ENCODE measurements around the gene RNF215. TPM values are rescaled to one million over a fixed set of nuclear protein-coding genes. Genes with fewer than 3 reads are reported as not detected.
A peak's percentile ranks its signal among the peaks of the same experiment; 100 is the strongest.

The RNF215 gene
- total and polyA plus RNA-seq, 5 donors from 2014 or later = 0.23 to 13.1 (median 0.45) TPM

GRCh38 chr22:30398685-30399680 is 11.8 kb upstream of the RNF215 start:
- no peaks in the 10 kb centered on the region for H3K36me3 ChIP-seq (ENCODE audit: control insufficient read depth, insufficient read depth, low read length)
- Mint-ChIP-seq H3K9me3 (no peaks in the 10 kb centered on the region), H3K27ac (peak overlapping the region in 2 of 3 donors; percentile 60 to 66), H3K36me3 (no peaks in the 10 kb centered on the region), H3K4me1 (peaks cover 0 to 32% (median 17%) of the 10 kb centered on the region in 4 donors), H3K27me3 (peaks cover 20% of the 10 kb centered on the region), H3K4me3 (peak overlapping the region; percentile 40 to 82 (median 72))
- ATAC-seq (ENCODE audit: low read depth in 2 of 2) = no peak
- H3K27me3 ChIP-seq (ENCODE audit: control insufficient read depth, insufficient read depth, low read length) = peaks cover 5% of the 10 kb centered on the region
- no peak overlapping the region for H3K27ac ChIP-seq (ENCODE audit: insufficient read depth, low read length, poor library complexity, severe bottlenecking)
- peaks cover 27% of the 10 kb centered on the region for H3K4me1 ChIP-seq (ENCODE audit: control insufficient read depth, insufficient read depth, low read length, poor library complexity, severe bottlenecking)
- DNase-seq = no peak
- H3K9me3 ChIP-seq (ENCODE audit: control insufficient read depth in 2 of 2, low read length in 2 of 2) = no peaks in the 10 kb centered on the region
- no peak overlapping the region for H3K4me3 ChIP-seq (ENCODE audit: low read depth, low read length)

GRCh38 chr22:30397656-30398635 is 10.7 kb upstream of the RNF215 start:
- ATAC-seq (ENCODE audit: low read depth in 2 of 2) = no peak
- H3K4me1 Mint-ChIP-seq = peaks cover 0 to 32% (median 20%) of the 10 kb centered on the region in 4 donors
- no peak for DNase-seq
- H3K27me3 Mint-ChIP-seq = peaks cover 24% of the 10 kb centered on the region
- Histone ChIP-seq H3K9me3 (ENCODE audit: control insufficient read depth in 2 of 2, low read length in 2 of 2) (no peaks in the 10 kb centered on the region), H3K36me3 (ENCODE audit: control insufficient read depth, insufficient read depth, low read length) (no peaks in the 10 kb centered on the region), H3K4me3 (ENCODE audit: low read depth, low read length) (no peak overlapping the region), H3K27ac (ENCODE audit: insufficient read depth, low read length, poor library complexity, severe bottlenecking) (no peak overlapping the region), H3K27me3 (ENCODE audit: control insufficient read depth, insufficient read depth, low read length) (peaks cover 5% of the 10 kb centered on the region), H3K4me1 (ENCODE audit: control insufficient read depth, insufficient read depth, low read length, poor library complexity, severe bottlenecking) (peaks cover 27% of the 10 kb centered on the region)
- H3K27ac Mint-ChIP-seq = peak overlapping the region; percentile 60 to 75 (median 66)
- H3K4me3 Mint-ChIP-seq = peak overlapping the region; percentile 78 to 91 (median 81)
- H3K36me3 Mint-ChIP-seq = no peaks in the 10 kb centered on the region
- H3K9me3 Mint-ChIP-seq = peaks cover 0 to 1% (median 0%) of the 10 kb centered on the region in 7 donors

DNA sequence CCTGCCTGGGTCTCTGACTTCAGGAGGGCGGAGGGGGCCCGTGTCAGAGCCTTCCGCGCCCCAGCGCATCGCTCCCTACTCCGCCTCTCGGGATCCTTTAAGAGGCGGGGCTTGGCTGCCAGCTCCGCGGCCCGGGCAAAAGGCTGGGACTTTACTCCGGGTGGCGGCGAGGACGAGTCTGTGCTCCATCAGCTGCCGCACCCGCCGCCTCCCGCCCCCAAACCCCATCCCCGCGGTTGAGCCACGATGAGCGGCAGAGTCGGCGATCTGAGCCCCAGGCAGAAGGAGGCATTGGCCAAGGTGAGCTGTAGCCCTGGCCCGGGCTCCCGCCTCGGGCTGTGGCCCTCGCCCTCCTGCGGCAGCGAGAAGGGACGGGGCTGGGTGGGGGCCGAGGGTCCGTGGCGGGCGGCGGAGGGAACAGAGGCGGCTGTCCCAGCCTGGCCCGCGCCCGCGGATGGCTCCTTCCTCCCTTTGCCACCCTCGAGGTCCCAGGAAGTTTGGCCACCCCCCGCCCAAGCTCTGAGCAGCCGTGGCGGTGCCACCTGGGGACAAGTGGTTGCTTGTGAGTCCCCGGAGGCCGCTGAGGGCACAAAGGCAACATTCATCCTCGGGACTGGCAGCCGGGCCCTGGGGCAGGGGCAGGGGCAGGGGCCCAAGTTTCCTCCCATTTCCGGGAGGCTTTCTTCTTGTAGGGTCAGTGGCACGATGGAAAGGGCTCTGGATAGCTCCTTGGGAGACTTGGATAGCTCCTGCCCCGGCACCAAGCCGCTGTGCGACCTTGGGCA is 9.9 kb upstream of the RNF215 start, which contains the start of gene SEC14L2:
Gene SEC14L2 (plus strand): TSS at position 148 of the 785 bp plus-strand sequence. CDS start 99 bp downstream, at position 247.
- DNase-seq (peak; percentile 28 to 49 (median 38)), ATAC-seq (ENCODE audit: low read depth in 2 of 2) (peak; percentile 35 to 60)
- H3K27me3 ChIP-seq (ENCODE audit: control insufficient read depth, insufficient read depth, low read length) = peaks cover 5% of the 10 kb centered on the region
- Mint-ChIP-seq H3K4me1 (peaks cover 0 to 32% (median 20%) of the 10 kb centered on the region in 4 donors), H3K9me3 (peaks cover 0 to 1% (median 0%) of the 10 kb centered on the region in 7 donors), H3K4me3 (peak within 1 kb of the TSS; percentile 80 to 94 (median 84)), H3K27me3 (peaks cover 24% of the 10 kb centered on the region), H3K27ac (peak within 1 kb of the TSS; percentile 38 to 76 (median 66)), H3K36me3 (no peaks in the 10 kb centered on the region)
- peaks cover 27% of the 10 kb centered on the region for H3K4me1 ChIP-seq (ENCODE audit: control insufficient read depth, insufficient read depth, low read length, poor library complexity, severe bottlenecking)
- H3K27ac ChIP-seq (ENCODE audit: insufficient read depth, low read length, poor library complexity, severe bottlenecking) = no peak within 1 kb of the TSS
- no peaks in the 10 kb centered on the region for H3K36me3 ChIP-seq (ENCODE audit: control insufficient read depth, insufficient read depth, low read length)
- peak within 1 kb of the TSS; percentile 54 for H3K4me3 ChIP-seq (ENCODE audit: low read depth, low read length)
- no peaks in the 10 kb centered on the region for H3K9me3 ChIP-seq (ENCODE audit: control insufficient read depth in 2 of 2, low read length in 2 of 2)

GRCh38 chr22:30393885-30394284 is 6.7 kb upstream of the RNF215 start:
- no peak for DNase-seq
- Histone ChIP-seq H3K9me3 (ENCODE audit: control insufficient read depth in 2 of 2, low read length in 2 of 2) (no peaks in the 10 kb centered on the region), H3K27me3 (ENCODE audit: control insufficient read depth, insufficient read depth, low read length) (peaks cover 5% of the 10 kb centered on the region), H3K4me3 (ENCODE audit: low read depth, low read length) (no peak overlapping the region), H3K4me1 (ENCODE audit: control insufficient read depth, insufficient read depth, low read length, poor library complexity, severe bottlenecking) (peaks cover 27% of the 10 kb centered on the region), H3K36me3 (ENCODE audit: control insufficient read depth, insufficient read depth, low read length) (no peaks in the 10 kb centered on the region), H3K27ac (ENCODE audit: insufficient read depth, low read length, poor library complexity, severe bottlenecking) (no peak overlapping the region)
- no peaks in the 10 kb centered on the region for H3K36me3 Mint-ChIP-seq
- peaks cover 0 to 39% (median 24%) of the 10 kb centered on the region in 4 donors for H3K4me1 Mint-ChIP-seq
- peaks cover 32% of the 10 kb centered on the region for H3K27me3 Mint-ChIP-seq
- H3K27ac Mint-ChIP-seq = peak overlapping the region in 2 of 3 donors; percentile 27 to 61
- H3K4me3 Mint-ChIP-seq = peak overlapping the region in 2 of 4 donors; percentile 36 to 60
- ATAC-seq (ENCODE audit: low read depth in 2 of 2) = no peak
- peaks cover 0 to 1% (median 0%) of the 10 kb centered on the region in 7 donors for H3K9me3 Mint-ChIP-seq

GRCh38 chr22:30393322-30393680 is 6.1 kb upstream of the RNF215 start:
- Mint-ChIP-seq H3K27me3 (peaks cover 35% of the 10 kb centered on the region), H3K4me1 (peaks cover 0 to 33% (median 19%) of the 10 kb centered on the region in 4 donors), H3K27ac (no peak overlapping the region), H3K4me3 (peak overlapping the region in 2 of 4 donors; percentile 36 to 60), H3K36me3 (no peaks in the 10 kb centered on the region), H3K9me3 (peaks cover 0 to 1% (median 0%) of the 10 kb centered on the region in 7 donors)
- H3K4me3 ChIP-seq (ENCODE audit: low read depth, low read length) = no peak overlapping the region
- H3K36me3 ChIP-seq (ENCODE audit: control insufficient read depth, insufficient read depth, low read length) = no peaks in the 10 kb centered on the region
- no peak for DNase-seq
- peaks cover under 1% of the 10 kb centered on the region for H3K27me3 ChIP-seq (ENCODE audit: control insufficient read depth, insufficient read depth, low read length)
- no peak overlapping the region for H3K27ac ChIP-seq (ENCODE audit: insufficient read depth, low read length, poor library complexity, severe bottlenecking)
- no peaks in the 10 kb centered on the region for H3K9me3 ChIP-seq (ENCODE audit: control insufficient read depth in 2 of 2, low read length in 2 of 2)
- ATAC-seq (ENCODE audit: low read depth in 2 of 2) = no peak
- H3K4me1 ChIP-seq (ENCODE audit: control insufficient read depth, insufficient read depth, low read length, poor library complexity, severe bottlenecking) = peaks cover 23% of the 10 kb centered on the region

DNA sequence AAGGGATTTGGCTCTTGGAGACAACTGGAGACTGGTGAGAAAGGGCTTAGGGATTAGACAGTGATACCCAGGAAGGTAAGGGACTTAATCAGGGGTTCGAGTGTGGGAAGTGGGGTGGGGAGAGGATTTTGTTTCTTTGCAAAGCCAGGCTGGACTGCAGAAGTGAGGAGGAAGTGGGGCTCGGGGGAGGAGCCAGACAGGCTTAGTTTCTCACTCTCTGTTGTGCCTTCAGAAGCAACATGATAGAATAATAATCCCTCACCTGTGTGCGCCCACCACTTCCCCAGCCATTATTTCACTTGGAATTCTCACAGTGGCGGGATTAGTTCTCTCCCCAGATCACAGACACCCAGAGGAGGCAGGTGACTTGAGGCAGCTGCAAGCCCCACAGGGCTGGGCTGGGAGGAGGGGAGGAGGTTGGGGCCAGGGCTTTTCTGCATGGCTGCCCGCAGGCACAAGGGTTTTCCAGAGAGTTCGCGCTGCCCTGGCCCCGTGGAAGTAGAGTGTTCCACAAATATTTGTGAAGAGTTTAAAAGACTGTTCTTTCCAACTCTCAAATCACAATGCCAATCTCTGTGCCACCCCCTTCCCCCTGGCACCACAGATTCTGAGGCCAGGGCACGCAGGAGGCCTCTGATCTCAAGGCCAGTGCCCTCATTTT is 5.6 kb upstream of the RNF215 start:
- Mint-ChIP-seq H3K4me3 (no peak overlapping the region), H3K27ac (no peak overlapping the region), H3K9me3 (peaks cover 0 to 1% (median 0%) of the 10 kb centered on the region in 7 donors), H3K36me3 (no peaks in the 10 kb centered on the region), H3K27me3 (peaks cover 32% of the 10 kb centered on the region), H3K4me1 (peaks cover 0 to 28% (median 16%) of the 10 kb centered on the region in 4 donors)
- Histone ChIP-seq H3K27ac (ENCODE audit: insufficient read depth, low read length, poor library complexity, severe bottlenecking) (no peak overlapping the region), H3K9me3 (ENCODE audit: control insufficient read depth in 2 of 2, low read length in 2 of 2) (no peaks in the 10 kb centered on the region), H3K4me1 (ENCODE audit: control insufficient read depth, insufficient read depth, low read length, poor library complexity, severe bottlenecking) (peaks cover 18% of the 10 kb centered on the region), H3K27me3 (ENCODE audit: control insufficient read depth, insufficient read depth, low read length) (no peaks in the 10 kb centered on the region), H3K36me3 (ENCODE audit: control insufficient read depth, insufficient read depth, low read length) (no peaks in the 10 kb centered on the region), H3K4me3 (ENCODE audit: low read depth, low read length) (no peak overlapping the region)
- DNase-seq (peak in 1 of 3 donors; percentile 32), ATAC-seq (ENCODE audit: low read depth in 2 of 2) (no peak)

Measured in CD4-positive, CD25-positive, alpha-beta regulatory T cell (primary cell).